MG63 (cell line): ENCODE results near the gene KBTBD4. TPM values are rescaled to one million over a fixed set of nuclear protein-coding genes. Genes with fewer than 3 reads are reported as not detected.
A peak's percentile ranks its signal among the peaks of the same experiment; 100 is the strongest.

Experiments
- DNase-seq: peaks from one replicate; pipeline ENCODE4 v3.0.0-alpha.2; 2020
- H3K27me3 ChIP-seq: fragments of 250-450 bp; sonication (Bioruptor Pico); 2 replicates; pipeline ENCODE4 v1.5.1; 2020; ENCODE audit warnings: mild to moderate bottlenecking, moderate library complexity
- H3K36me3 ChIP-seq: fragments of 250-450 bp; sonication (Bioruptor Pico); 2 replicates; pipeline ENCODE4 v1.5.1; 2020; ENCODE audit warnings: mild to moderate bottlenecking, moderate library complexity
- H3K4me3 ChIP-seq: fragments of 250-450 bp; sonication (Bioruptor Pico); 2 replicates; pipeline ENCODE4 v1.5.1; 2020; ENCODE audit warnings: mild to moderate bottlenecking, moderate library complexity
- H3K9me3 ChIP-seq: fragments of 250-450 bp; sonication (Bioruptor Pico); 2 replicates; pipeline ENCODE4 v1.5.1; 2020; ENCODE audit warnings: mild to moderate bottlenecking, moderate library complexity
- total RNA-seq: library from RNA; depleted of rRNA; stranded (reverse); fragments of >200 nt; shearing (Covaris generic); gene quantifications from 2 replicates; pipeline ENCODE4 v1.2.3, GENCODE V29; 2014; ENCODE audit warnings: low replicate concordance

The KBTBD4 gene
- total RNA-seq, 1 experiment from 2014 or later: 37.1 TPM

- H3K4me3 ChIP-seq: no peak within 1 kb of the TSS
- no peaks in the 10 kb centered on the region for H3K36me3 ChIP-seq
- H3K9me3 ChIP-seq: no peaks in the 10 kb centered on the region
- H3K27me3 ChIP-seq: peaks cover 11% of the 10 kb centered on the region
- no peak for DNase-seq
Observed at GRCh38 chr11:47593934-47594855, 15.4 kb upstream of the KBTBD4 start, which contains the start of gene C1QTNF4. C1QTNF4 (minus strand) TSS chr11:47594411; CDS start chr11:47590810, 3,601 bp downstream.

GRCh38 chr11:47593492-47593933 is 14.7 kb upstream of the KBTBD4 start:
- Histone ChIP-seq H3K36me3 (no peaks in the 10 kb centered on the region), H3K4me3 (no peak overlapping the region), H3K27me3 (peaks cover 11% of the 10 kb centered on the region), H3K9me3 (no peaks in the 10 kb centered on the region)
- DNase-seq: no peak

DNA sequence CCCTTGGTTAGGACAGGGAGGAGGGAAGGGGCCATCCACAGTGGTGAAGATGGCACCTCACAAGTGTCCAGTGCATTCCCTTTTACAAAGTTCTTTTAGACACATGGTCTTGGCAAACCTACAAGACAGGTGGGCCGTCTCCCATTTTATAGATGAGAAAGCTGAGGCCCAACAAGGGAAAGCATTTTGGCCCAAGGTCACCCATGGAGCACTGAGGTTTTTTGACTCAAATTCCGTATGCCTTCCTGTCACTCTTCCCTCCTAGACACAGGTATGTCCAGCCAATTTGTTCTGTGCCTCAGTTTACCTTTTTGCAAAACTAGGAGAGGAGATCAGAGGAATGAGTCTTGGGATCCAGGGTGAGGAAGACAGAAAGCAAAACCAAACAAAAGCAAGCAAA is 14.2 kb upstream of the KBTBD4 start:
- DNase-seq: no peak
- Histone ChIP-seq H3K36me3 (no peaks in the 10 kb centered on the region), H3K4me3 (no peak overlapping the region), H3K9me3 (no peaks in the 10 kb centered on the region), H3K27me3 (peaks cover 11% of the 10 kb centered on the region)

DNA sequence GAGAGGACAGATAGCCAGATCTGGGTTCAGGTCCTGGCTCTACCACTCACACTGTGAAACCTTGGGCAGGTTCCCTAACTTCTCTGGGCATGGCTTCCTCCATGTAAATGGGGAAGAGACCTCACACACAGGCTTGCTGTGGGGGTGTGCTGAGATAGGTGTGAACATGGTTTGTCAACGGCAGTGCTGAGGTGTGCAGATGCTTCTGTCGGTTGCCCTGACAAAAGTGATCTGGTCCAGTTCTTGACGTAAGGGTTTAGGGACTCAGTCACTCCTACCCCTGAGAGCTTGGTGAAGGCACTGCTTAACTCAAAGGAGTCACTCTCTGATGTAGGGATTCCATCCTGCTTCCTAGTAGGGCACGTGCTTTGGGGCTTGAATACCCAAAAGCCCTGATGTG is 13.5 kb upstream of the KBTBD4 start:
- Histone ChIP-seq H3K9me3 (no peaks in the 10 kb centered on the region), H3K36me3 (no peaks in the 10 kb centered on the region), H3K4me3 (no peak overlapping the region), H3K27me3 (peaks cover 11% of the 10 kb centered on the region)
- no peak for DNase-seq

GRCh38 chr11:47591764-47592163 is 13.0 kb upstream of the KBTBD4 start:
- Histone ChIP-seq H3K4me3 (no peak overlapping the region), H3K36me3 (no peaks in the 10 kb centered on the region), H3K27me3 (peaks cover 11% of the 10 kb centered on the region), H3K9me3 (no peaks in the 10 kb centered on the region)
- no peak for DNase-seq

DNA sequence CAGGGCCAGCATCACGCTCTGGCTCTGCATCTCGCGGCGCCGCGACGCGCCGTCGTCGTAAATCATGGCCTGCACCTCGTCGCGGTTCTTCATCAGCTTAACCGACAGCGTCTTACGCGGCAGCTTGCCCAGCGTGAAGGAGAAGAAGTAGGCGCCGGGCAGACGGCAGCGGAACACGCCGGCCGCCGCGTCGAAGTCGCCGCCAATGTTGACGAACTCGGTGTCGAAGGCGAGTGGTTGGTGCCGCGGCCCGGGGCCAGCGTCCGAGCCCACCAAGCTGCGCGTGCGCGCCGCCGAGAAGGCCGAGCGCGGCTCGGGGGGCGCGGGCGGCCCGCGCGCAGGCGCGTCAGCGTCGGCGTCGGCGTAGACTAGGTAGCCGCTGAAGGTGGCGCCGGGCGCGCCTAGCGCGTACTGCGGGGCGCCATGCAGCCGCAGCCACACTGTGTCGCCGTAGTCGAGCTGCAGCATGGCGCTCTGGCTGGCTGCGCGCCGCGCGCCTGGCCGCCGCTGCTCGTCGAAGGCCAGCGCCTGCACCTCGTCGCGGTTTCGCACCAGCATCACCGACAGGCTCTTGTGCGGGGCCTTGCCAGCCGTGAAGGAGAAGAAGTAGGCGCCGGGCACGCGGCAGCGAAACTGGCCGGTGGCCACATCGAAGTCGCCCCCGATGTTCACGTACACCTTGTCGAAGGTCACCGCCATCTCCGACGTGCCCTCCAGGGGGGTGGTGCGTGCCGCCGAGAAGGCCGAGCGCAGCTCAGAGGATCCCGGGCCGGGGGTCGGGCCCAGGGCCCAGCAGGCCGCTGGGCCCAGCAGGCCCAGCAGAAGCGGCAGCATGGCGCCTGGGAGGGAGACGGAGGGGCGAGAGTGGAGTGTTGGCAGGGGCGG is 11.4 kb upstream of the KBTBD4 start:
- Histone ChIP-seq H3K4me3 (no peak overlapping the region), H3K27me3 (peaks cover 11% of the 10 kb centered on the region), H3K9me3 (no peaks in the 10 kb centered on the region), H3K36me3 (no peaks in the 10 kb centered on the region)
- DNase-seq: no peak

DNA sequence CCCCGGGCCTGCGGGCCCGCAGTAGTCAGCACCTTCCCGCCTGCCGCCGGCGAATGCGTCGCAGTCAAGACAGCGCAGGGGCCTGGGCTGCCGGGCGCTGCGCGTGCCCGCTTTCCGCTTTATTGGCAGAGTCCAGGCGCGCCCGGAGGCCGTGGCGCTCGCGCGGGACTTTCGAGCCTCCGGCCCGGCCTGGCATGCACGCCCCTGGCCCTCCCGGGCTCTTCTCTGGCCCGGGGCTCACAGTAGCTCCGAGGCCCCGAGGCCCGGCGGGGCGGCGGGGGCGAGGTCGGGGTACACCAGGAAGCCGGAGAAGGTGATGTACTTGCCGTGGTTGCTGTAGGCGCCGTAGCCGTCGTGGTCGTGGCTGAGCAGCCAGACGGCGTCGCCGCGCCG is 10.8 kb upstream of the KBTBD4 start:
- Histone ChIP-seq H3K36me3 (no peaks in the 10 kb centered on the region; the same call in 1 of the 2 replicates), H3K4me3 (no peak overlapping the region), H3K27me3 (peaks cover 11% of the 10 kb centered on the region), H3K9me3 (no peaks in the 10 kb centered on the region)
- no peak for DNase-seq

DNA sequence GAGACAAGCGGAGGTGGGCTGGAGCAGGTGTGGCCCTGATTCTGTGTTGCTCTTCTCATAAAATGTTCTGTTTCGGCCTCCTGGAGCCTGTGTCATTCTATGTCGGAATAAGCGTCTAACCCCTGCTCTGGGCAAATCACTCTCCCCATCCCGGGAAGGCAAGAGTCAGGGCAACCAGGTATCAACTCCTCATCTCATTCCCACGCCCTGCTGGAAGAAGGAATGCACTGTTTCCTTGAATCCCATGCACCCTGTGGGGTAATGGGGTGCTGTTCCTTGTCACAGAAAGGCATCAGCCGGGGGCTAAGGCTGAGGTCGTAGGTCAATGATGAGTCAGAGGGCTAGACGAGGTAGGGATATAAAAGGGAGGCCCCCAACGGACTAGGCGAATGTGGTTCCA is 10.3 kb upstream of the KBTBD4 start:
- Histone ChIP-seq H3K9me3 (no peaks in the 10 kb centered on the region), H3K36me3 (no peaks in the 10 kb centered on the region; the same call in 1 of the 2 replicates), H3K27me3 (peaks cover 11% of the 10 kb centered on the region), H3K4me3 (no peak overlapping the region)
- no peak for DNase-seq

GRCh38 chr11:47587723-47588326 is 9.1 kb upstream of the KBTBD4 start:
- DNase-seq: no peak
- peaks cover 12% of the 10 kb centered on the region for H3K36me3 ChIP-seq
- no peaks in the 10 kb centered on the region for H3K27me3 ChIP-seq
- no peak overlapping the region for H3K4me3 ChIP-seq
- H3K9me3 ChIP-seq: no peaks in the 10 kb centered on the region

DNA sequence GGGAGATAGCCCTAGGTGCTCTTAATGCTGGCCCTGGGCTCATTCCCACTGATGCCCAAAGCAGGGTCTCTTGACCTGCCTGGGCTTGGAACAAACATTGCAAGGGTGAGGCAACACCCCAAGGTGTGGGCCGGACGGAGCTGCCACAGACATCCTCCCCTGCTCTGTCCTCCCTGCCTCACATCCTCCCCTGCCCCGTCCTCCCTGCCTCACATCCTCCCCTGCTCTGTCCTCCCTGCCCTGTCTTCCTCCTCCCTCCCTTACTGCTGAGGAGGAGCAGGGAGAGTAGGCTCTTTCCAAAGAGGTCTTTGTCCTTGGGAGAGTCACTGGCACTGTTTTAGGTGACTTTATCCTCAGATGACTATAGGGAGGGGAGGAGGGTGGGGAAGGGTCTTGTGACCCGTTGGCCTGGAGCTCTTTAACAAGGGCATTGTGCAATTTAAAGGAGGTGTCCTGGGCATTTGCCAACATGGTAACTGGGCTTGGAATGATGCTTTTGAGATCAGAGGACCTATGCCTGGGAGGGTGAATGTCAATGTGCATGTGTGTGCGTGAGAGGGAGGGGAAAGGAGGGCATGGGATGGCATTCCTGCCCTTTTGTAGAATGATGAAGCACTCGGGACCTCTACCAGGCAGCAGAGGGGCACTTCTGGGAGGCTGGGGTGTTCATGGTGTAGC is 8.4 kb upstream of the KBTBD4 start:
- no peak for DNase-seq
- no peaks in the 10 kb centered on the region for H3K9me3 ChIP-seq
- H3K4me3 ChIP-seq: no peak overlapping the region
- no peaks in the 10 kb centered on the region for H3K27me3 ChIP-seq
- H3K36me3 ChIP-seq: peaks cover 18% of the 10 kb centered on the region

DNA sequence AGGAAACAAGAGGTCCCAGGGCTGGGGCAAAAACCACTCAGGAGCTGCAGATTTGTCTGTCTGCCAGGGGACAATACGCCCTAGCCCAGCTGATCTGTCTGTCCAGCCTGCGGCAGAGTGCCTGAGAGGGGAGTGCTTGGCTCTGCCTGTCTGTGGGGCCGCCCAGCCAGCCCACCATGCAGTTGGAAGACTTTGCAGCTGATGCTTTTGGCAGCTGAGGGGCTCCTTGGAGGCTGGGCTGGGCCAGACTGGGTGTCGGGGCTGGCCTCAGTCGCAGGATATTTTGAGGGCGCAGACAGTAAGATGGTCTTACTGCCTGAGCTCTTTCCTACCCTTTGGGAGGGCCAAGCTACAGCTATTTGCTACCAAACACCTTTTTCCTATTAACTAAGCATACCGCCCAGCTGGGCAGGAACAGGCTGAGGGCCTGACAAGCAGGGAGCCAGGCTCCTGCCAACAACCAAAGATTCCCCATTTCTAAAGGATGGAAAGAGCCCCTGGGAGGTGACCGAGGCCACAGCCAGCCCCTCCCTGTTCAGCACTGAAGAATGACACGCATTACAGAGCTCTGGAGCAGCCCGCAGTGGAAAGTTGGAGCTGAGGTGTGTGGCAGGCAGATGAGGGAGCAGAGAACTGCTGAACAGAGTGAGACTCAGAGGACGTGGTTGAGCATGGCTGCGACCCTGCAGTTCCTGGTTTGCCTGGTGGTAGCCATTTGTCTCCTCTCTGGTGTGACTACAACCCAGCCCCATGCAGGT is 7.5 kb upstream of the KBTBD4 start, which contains the start of gene FAM180B:
TSS of gene FAM180B (plus strand) at position 581 of the 758 bp plus-strand sequence. CDS start at position 672, 91 bp downstream.
- Histone ChIP-seq H3K9me3 (no peaks in the 10 kb centered on the region), H3K36me3 (peaks cover 27% of the 10 kb centered on the region), H3K4me3 (no peak within 1 kb of the TSS), H3K27me3 (no peaks in the 10 kb centered on the region)
- DNase-seq: no peak

- no peaks in the 10 kb centered on the region for H3K9me3 ChIP-seq
- peaks cover 40% of the 10 kb centered on the region for H3K36me3 ChIP-seq
- H3K4me3 ChIP-seq: no peak overlapping the region
- no peak for DNase-seq
- no peaks in the 10 kb centered on the region for H3K27me3 ChIP-seq
Observed at GRCh38 chr11:47583844-47584243, 5.1 kb upstream of the KBTBD4 start.

DNA sequence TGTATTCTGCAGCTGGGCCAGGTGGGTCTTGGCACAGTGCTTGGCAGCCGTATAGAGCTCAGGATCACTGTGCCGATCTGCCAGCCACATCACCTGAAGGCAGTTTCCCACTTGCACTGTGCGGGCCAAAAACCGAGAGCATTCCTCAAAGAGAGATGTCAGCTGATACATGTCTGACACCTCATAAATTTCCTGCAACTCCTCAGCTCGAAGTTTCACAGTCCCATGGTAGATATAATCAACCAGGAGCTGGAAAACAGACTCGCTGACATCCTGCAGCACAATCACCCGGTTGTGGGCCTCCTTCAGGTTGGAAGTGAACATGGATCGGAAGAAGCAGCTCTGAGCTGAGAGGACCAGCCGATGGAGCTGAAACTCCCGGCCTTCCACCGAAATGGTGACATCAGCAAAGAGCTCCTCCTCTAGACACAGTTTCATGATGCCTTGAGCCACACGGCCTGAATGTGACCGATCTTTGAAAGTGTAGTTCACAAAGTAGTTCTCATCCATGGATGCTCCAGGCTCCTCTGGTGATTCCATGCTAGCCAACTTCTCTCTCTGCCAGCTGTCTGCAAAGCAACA is 1.2 kb downstream of the KBTBD4 start:
- Histone ChIP-seq H3K4me3 (peak overlapping the region; percentile 71; the same call in 1 of the 2 replicates), H3K36me3 (peaks cover 68% of the 10 kb centered on the region), H3K27me3 (no peaks in the 10 kb centered on the region), H3K9me3 (no peaks in the 10 kb centered on the region)
- DNase-seq: no peak

DNA sequence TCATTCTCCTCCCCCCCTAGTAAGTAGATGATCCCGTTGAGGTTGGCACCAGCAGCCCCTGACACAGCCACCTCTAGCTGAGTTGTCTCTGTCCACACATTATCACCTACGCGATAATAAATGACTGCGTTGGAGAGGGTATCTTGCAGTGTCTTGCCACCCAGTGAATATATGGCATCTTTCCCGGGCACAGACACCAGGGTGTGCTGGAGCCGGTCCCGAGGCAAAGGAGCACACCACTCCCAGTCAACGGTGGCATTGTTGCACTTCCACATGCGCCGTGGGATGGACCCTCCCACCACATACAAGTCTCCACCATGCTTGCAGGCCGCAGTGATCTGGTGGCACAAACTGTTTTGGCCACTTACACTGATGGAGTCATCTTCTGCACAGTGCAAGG is 5.4 kb downstream of the KBTBD4 start:
- DNase-seq: no peak
- peaks cover 73% of the 10 kb centered on the region for H3K36me3 ChIP-seq
- no peak overlapping the region for H3K4me3 ChIP-seq
- H3K27me3 ChIP-seq: no peaks in the 10 kb centered on the region
- no peaks in the 10 kb centered on the region for H3K9me3 ChIP-seq

DNA sequence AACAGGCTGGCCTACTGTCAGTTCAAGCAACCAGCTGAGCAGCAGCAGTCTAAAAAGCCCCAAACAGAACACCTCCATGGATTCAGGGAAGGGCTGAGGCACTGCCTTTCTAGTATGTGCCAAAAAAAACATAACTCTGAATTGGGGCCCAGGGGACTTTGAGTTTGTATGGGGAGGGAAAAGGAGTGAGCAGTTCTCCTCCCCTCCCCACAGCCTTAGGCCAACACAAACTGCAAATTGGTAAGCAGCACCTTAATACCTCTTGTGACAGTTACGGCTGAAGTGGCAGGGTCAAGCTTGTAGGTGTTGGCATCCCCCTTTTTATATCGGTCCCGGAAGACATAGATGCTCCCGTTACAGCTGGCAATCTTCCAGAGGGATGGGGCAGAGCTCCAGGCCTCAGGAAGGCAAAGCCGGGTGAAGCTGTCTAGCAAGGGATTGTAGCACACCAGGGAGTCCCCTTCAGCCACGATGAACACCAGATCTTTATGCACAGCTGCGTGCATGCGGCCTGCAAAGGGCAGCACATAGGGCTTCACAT is 6.0 kb downstream of the KBTBD4 start:
- no peak for DNase-seq
- H3K4me3 ChIP-seq: no peak overlapping the region
- peaks cover 75% of the 10 kb centered on the region for H3K36me3 ChIP-seq
- no peaks in the 10 kb centered on the region for H3K27me3 ChIP-seq
- no peaks in the 10 kb centered on the region for H3K9me3 ChIP-seq
